H1 (cell line): ENCODE measurements around the gene NINJ2. TPM values are rescaled to one million over a fixed set of nuclear protein-coding genes. Genes with fewer than 3 reads are reported as not detected.

Source experiments
- ATF2 ChIP-seq: IDR thresholded peaks from 2 replicates; pipeline ENCODE4 v1.6.1; 2012; ENCODE audit warnings: low read length, inconsistent platforms
- CHD7 ChIP-seq: fragments of 300-600 bp; sonication (generic); IDR thresholded peaks from 2 replicates; pipeline ENCODE4 v1.7.1; 2012; ENCODE audit warnings: low read length, moderate library complexity, mild to moderate bottlenecking, inconsistent platforms; ENCODE audit not compliant: insufficient replicate concordance
- KDM4A ChIP-seq: IDR thresholded peaks from one replicate; pipeline ENCODE4 v1.7.1; 2012; ENCODE audit warnings: low read depth, mild to moderate bottlenecking, moderate library complexity, low read length, inconsistent platforms; ENCODE audit not compliant: severe bottlenecking
- RAD21 ChIP-seq, 2 experiments: IDR thresholded peaks in 1 of 2; conservative IDR thresholded peaks in 1 of 2; 2 replicates each; pipeline ENCODE4 v1.6.1; 2011; ENCODE audit warnings: low read depth in 2 of 2, low read length in 2 of 2, improper control_type of control experiment in 1 of 2, inconsistent platforms in 1 of 2, mild to moderate bottlenecking in 1 of 2, moderate library complexity in 1 of 2
- SIN3A ChIP-seq, 2 experiments: IDR thresholded peaks in 1 of 2; conservative IDR thresholded peaks in 1 of 2; 2 replicates each; pipeline ENCODE4 v1.6.1; 2011 to 2012; ENCODE audit warnings: low read length in 2 of 2, improper control_type of control experiment in 1 of 2, low read depth in 1 of 2, mild to moderate bottlenecking in 1 of 2
- TAF7 ChIP-seq: optimal IDR thresholded peaks from 2 replicates; pipeline ENCODE3; 2011; ENCODE audit warnings: low read depth, mild to moderate bottlenecking, inconsistent platforms, low read length, moderate library complexity, borderline replicate concordance
- polyA plus RNA-seq, 7 experiments: library from polyadenylated mRNA; depleted of rRNA in 3 of 7; stranded (reverse) in 5 of 7; unstranded in 2 of 7; fragments of >200 nt in 5 of 7; fragments of 200-250 nt in 2 of 7; gene quantifications; 1 replicate in 5 of 7; 2 replicates in 1 of 7; 4 replicates in 1 of 7; pipeline versions ENCODE4 v1.2.1 to v1.2.3, GENCODE V29; 2011 to 2013; ENCODE audit warnings: missing spikeins in 2 of 7, mixed read lengths in 2 of 7
- total RNA-seq: library from RNA; stranded (reverse); fragmentation: NEBNext Ultra II Directional; extraction: Animal tissue kit (Norgen Biotek cat#: 25700); gene quantifications from 2 replicates; pipeline ENCODE4 v1.2.1, GENCODE V29; 2021

The NINJ2 gene
- total and polyA plus RNA-seq, 2 of the 8 experiments (the other 6 are each of a cell fraction or from before 2014, with no cell fraction given): 1.4 TPM; not detected in 1

- no peak for TF ChIP-seq CHD7
- TF ChIP-seq KDM4A: no peak
- no peak for TF ChIP-seq ATF2
- TF ChIP-seq TAF7: no peak
- no peak for TF ChIP-seq RAD21 (IDR thresholded peaks at IDR 0.05 in 1 of 2, conservative IDR thresholded peaks at IDR 0.05 in 1 of 2; ENCODE audit: low read depth in 2 of 2, low read length in 2 of 2)
- TF ChIP-seq SIN3A (conservative IDR thresholded peaks at IDR 0.05 in 1 of 2, IDR thresholded peaks at IDR 0.05 in 1 of 2; ENCODE audit: low read depth in 1 of 2, low read length in 2 of 2): no peak
These were observed 1.3 kb downstream of the NINJ2 start (continued) for GRCh38 chr12:661720-662486.
